OCI-LY3 (cell line): Measurements from ENCODE around the gene TRAF3.

ENCODE experiments used
- H2AFZ ChIP-seq: fragments of 200-600, 300-600 bp; shearing (Covaris generic); 2 replicates; pipeline ENCODE4 v1.6.0; 2014; ENCODE audit warnings: antibody characterized with exemption, low read depth, low read length
- H3K27ac ChIP-seq: fragments of 200-600, 300-600 bp; sonication (generic); 2 replicates; pipeline ENCODE4 v1.5.1; 2014; ENCODE audit warnings: mild to moderate bottlenecking, low read length, moderate library complexity, mixed read lengths
- H3K27me3 ChIP-seq: fragments of 200-600, 300-600 bp; sonication (generic); 2 replicates; pipeline ENCODE4 v1.6.1; 2014; ENCODE audit warnings: low read depth, low read length, mixed read lengths
- H3K36me3 ChIP-seq: fragments of 200-600, 300-600 bp; sonication (generic); replicated peaks from 2 replicates; pipeline ENCODE3; 2014; ENCODE audit warnings: low read depth, low read length, mixed read lengths
- H3K4me1 ChIP-seq: fragments of 300-600, 200-600 bp; sonication (generic); 2 replicates; pipeline ENCODE4 v1.6.1; 2014; ENCODE audit warnings: low read length, mixed read lengths
- H3K4me2 ChIP-seq: fragments of 200-600, 300-600 bp; sonication (generic); 2 replicates; pipeline ENCODE4 v1.6.1; 2014; ENCODE audit warnings: low read length, mixed read lengths
- H3K4me3 ChIP-seq: fragments of 300-600, 200-600 bp; sonication (generic); 2 replicates; pipeline ENCODE4 v1.5.1; 2014; ENCODE audit warnings: antibody characterized with exemption, mild to moderate bottlenecking, low read length, moderate library complexity
- H3K79me2 ChIP-seq: fragments of 300-600, 200-600 bp; shearing (Covaris generic); 2 replicates; pipeline ENCODE4 v1.6.1; 2014; ENCODE audit warnings: mild to moderate bottlenecking, low read length, mixed read lengths
- H3K9ac ChIP-seq: fragments of 300-600, 200-600 bp; shearing (Covaris generic); 2 replicates; pipeline ENCODE4 v1.6.0; 2014; ENCODE audit warnings: mild to moderate bottlenecking, low read length, moderate library complexity
- H3K9me3 ChIP-seq: fragments of 200-600, 300-600 bp; shearing (Covaris generic); 2 replicates; pipeline ENCODE4 v1.6.1; 2014; ENCODE audit warnings: low read length, mixed read lengths; ENCODE audit not compliant: insufficient read depth
- H4K20me1 ChIP-seq: fragments of 200-600, 300-600 bp; sonication (generic); 2 replicates; pipeline ENCODE4 v1.6.1; 2016; ENCODE audit warnings: low read length, mixed read lengths; ENCODE audit not compliant: insufficient read depth
- EZH2phosphoT487 ChIP-seq: fragments of 200-600 bp; shearing (Covaris generic); IDR thresholded peaks from 2 replicates; pipeline ENCODE4 v1.6.1; 2018; ENCODE audit warnings: antibody characterized with exemption, mixed run types, low read depth
- TF ChIP-seq, protein P1 (sequence below): fragments of 200-600, 300-600 bp; sonication (generic); IDR thresholded peaks from 2 replicates; pipeline ENCODE4 v1.5.1; 2014; ENCODE audit warnings: antibody characterized with exemption, low read length, low read depth

The TRAF3 gene

GRCh38 chr14:102922490-102923200 lies 145.4 kb downstream of the TRAF3 start, which contains the start of gene AMN:
TSS of gene AMN (plus strand) at chr14:102922663. CDS start at chr14:102922689, 26 bp downstream.
- TF ChIP-seq EZH2phosphoT487 = no peak
- TF ChIP-seq, protein P1, sequence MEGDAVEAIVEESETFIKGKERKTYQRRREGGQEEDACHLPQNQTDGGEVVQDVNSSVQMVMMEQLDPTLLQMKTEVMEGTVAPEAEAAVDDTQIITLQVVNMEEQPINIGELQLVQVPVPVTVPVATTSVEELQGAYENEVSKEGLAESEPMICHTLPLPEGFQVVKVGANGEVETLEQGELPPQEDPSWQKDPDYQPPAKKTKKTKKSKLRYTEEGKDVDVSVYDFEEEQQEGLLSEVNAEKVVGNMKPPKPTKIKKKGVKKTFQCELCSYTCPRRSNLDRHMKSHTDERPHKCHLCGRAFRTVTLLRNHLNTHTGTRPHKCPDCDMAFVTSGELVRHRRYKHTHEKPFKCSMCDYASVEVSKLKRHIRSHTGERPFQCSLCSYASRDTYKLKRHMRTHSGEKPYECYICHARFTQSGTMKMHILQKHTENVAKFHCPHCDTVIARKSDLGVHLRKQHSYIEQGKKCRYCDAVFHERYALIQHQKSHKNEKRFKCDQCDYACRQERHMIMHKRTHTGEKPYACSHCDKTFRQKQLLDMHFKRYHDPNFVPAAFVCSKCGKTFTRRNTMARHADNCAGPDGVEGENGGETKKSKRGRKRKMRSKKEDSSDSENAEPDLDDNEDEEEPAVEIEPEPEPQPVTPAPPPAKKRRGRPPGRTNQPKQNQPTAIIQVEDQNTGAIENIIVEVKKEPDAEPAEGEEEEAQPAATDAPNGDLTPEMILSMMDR = no peak
- peak within 1 kb of the TSS; percentile 69; the same call in 1 of the 2 replicates for H2AFZ ChIP-seq
- no peaks in the 10 kb centered on the region for H3K9me3 ChIP-seq
- peak within 1 kb of the TSS; percentile 74 for H3K4me3 ChIP-seq
- H3K27ac ChIP-seq = no peak within 1 kb of the TSS
- H3K4me2 ChIP-seq = peak within 1 kb of the TSS; percentile 77
- no peaks in the 10 kb centered on the region for H3K27me3 ChIP-seq
- H3K4me1 ChIP-seq = peaks cover 8% of the 10 kb centered on the region
- peaks cover 12% of the 10 kb centered on the region for H3K36me3 ChIP-seq
- peak within 1 kb of the TSS; percentile 39; the same call in 1 of the 2 replicates for H3K9ac ChIP-seq
- H3K79me2 ChIP-seq = no peaks in the 10 kb centered on the region
- H4K20me1 ChIP-seq = no peaks in the 10 kb centered on the region

DNA sequence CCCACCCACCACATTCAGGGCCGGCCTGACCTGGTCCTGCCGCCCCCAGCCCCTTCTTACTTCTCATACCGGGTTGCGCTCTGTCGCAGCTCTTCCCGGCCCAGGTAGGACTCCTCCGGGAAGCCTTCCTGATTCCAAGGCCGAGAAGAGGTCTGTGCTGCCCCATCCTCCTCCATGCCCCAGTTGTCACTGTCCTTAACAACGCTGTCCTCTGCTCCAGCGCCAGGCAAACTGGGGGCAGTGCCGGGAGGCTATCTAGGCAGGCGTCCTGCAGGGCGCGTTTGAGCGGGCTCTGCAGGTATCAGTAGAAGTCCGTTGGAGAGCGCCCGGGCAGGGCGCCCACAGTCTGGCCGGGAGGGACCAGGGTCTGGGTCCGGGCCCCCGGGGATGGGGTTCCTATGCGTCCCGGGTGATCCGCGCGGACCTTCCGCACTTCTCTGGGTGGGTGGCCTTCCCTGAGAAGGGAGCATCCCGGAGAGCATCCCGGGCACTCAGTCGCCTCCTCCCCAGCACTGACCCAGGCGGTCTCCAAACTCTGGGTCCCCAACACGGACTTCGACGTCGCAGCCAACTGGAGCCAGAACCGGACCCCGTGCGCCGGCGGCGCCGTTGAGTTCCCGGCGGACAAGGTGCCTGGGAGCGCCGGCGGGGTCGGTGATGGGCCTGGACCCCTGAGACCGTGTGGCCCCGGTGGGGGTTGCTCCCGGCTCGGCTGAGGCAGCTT lies 146.1 kb downstream of the TRAF3 start:
- peak overlapping the region; percentile 74 for H3K4me3 ChIP-seq
- H3K9ac ChIP-seq = peak overlapping the region; percentile 39; the same call in 1 of the 2 replicates
- TF ChIP-seq, protein P1 = no peak
- no peak for TF ChIP-seq EZH2phosphoT487
- H3K27me3 ChIP-seq = no peaks in the 10 kb centered on the region
- H3K4me1 ChIP-seq = 0 out of 2 replicates have a peak, but pooled peaks cover 6% of the 10 kb centered on the region
- no peak overlapping the region for H3K27ac ChIP-seq
- H3K36me3 ChIP-seq = peaks cover 12% of the 10 kb centered on the region
- H2AFZ ChIP-seq = peak overlapping the region; percentile 69; the same call in 1 of the 2 replicates
- no peaks in the 10 kb centered on the region for H3K9me3 ChIP-seq
- H4K20me1 ChIP-seq = no peaks in the 10 kb centered on the region
- peak overlapping the region; percentile 77 for H3K4me2 ChIP-seq
- no peaks in the 10 kb centered on the region for H3K79me2 ChIP-seq

GRCh38 chr14:102923925-102924486 lies 146.8 kb downstream of the TRAF3 start:
- Histone ChIP-seq H2AFZ (no peak overlapping the region), H3K79me2 (no peaks in the 10 kb centered on the region), H3K9me3 (no peaks in the 10 kb centered on the region), H4K20me1 (no peaks in the 10 kb centered on the region), H3K9ac (no peak overlapping the region), H3K27ac (no peak overlapping the region), H3K27me3 (no peaks in the 10 kb centered on the region), H3K36me3 (peaks cover 12% of the 10 kb centered on the region), H3K4me3 (no peak overlapping the region), H3K4me2 (no peak overlapping the region), H3K4me1 (0 out of 2 replicates have a peak, but pooled peaks cover 6% of the 10 kb centered on the region)
- TF ChIP-seq, protein P1 = no peak
